Measurements from ENCODE around the gene TACC2.

- no peak for TF ChIP-seq CTCF (IDR thresholded peaks at IDR 0.05)
- no peak for TF ChIP-seq POLR2A (IDR thresholded peaks at IDR 0.05)
Observed at GRCh38 chr10:121988361-121989324, at the start of gene TACC2.
